Measurements from ENCODE around the gene CRYBA2.

CRYBA2 gene

DNA sequence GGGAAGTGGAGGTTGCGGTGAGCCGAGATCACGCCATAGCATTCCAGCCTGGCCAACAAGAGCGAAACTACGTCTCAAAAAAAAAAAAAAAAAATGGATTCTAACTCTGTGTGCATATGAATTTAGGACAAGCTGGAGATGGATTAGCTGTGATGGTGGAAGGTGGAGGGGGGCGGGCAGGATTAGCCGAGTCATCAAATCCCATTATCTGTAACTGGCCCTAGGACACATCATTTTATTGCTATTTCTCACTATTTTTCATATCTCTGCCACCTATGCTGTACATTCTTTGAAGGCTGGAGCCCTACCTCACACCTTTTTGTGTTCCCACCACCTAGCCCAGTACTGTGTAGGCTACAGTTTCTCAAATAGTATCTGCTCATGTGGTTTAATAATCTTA, 41.1 kb downstream of the CRYBA2 start:
- no peak for DNase-seq

GRCh38 chr2:218946621-218947020, 46.6 kb downstream of the CRYBA2 start:
- no peak for DNase-seq

GRCh38 chr2:218944759-218945404, 48.3 kb downstream of the CRYBA2 start:
- DNase-seq: no peak
